GM18951 (cell line): Measurements from ENCODE around the gene SH3GL1.

Experiments used
- POLR2A ChIP-seq: IDR thresholded peaks from 4 replicates; pipeline ENCODE4 v1.6.1; 2011; ENCODE audit warnings: mild to moderate bottlenecking; ENCODE audit not compliant: insufficient read length, insufficient read depth; ENCODE audit errors: extremely low read depth
- in situ Hi-C: fragments of 300-500 bp; cut with MboI; formaldehyde crosslinking; loops from one replicate; pipeline ENCODE4 v1.12.0; 2022; ENCODE audit warnings: low sequenced_read_pairs, mixed read lengths, inconsistent platforms; ENCODE audit not compliant: unreplicated experiment

SH3GL1 gene

GRCh38 chr19:4423416-4424126 is 23.2 kb upstream of the SH3GL1 start:
- in situ Hi-C loops: no loop called here
- TF ChIP-seq POLR2A: no peak

GRCh38 chr19:4416268-4416667 is 15.9 kb upstream of the SH3GL1 start:
- in situ Hi-C loops: no loop called here
- TF ChIP-seq POLR2A: no peak

GRCh38 chr19:4415352-4415751 is 15.0 kb upstream of the SH3GL1 start:
- no peak for TF ChIP-seq POLR2A
- in situ Hi-C loops: no loop called here

DNA sequence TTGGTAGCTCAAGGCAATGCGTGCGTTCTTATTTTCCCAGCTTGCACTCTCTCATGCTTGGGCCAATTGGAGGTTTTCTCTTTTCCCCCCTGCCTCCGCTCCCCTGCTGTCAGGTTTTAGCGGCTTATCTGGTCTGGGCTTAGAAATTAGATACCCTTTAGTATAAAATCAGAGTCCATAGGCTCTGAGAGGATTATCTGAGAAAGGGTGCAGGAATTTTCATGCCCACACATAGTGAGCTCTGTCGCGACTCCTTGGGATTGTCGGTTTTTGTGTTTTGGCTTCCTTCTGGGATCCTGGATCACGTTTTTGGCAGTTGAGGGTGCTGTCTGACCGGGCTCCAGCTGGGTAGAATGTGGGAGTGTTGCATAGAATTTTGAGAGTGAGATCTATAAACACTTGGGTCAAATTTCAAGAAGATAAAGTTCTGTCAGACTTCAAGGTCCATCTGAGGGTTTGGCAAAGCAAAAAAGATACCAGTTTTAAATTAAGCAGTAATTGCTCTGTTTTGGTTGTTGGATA is 14.5 kb upstream of the SH3GL1 start:
- no peak for TF ChIP-seq POLR2A
- in situ Hi-C loops: no loop called here

DNA sequence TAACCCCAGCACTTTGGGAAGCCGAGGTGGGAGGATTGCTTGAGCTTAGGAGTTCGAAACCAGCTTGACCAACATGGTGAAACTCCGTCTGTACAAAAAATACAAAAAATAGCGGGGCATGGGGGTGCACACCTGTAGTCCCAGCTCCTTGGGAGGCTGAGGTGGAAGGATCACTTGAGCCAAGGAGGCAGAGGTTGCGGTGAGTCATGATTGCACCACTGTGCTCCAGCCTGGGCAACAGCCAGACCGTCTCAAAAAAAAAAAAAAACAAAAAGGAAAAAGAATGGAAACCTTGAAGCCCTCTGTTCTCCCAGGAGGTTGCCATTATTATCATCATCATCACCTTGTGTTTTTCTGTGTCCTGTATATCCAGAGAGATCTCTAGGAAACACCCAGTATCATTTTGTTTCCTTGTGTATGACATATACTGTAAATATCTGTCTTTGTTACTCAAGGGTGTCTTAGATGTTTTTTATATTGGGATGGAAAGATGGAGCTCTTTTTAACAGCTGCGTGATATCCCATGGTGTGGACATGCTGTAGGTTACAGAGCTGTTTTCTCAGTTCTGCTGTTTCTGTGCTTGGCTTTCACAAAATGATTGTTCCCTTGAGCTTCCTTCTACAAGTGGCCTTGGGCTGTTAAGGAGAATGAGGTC is 13.9 kb upstream of the SH3GL1 start:
- in situ Hi-C loops: no loop called here
- TF ChIP-seq POLR2A: no peak

- TF ChIP-seq POLR2A: no peak
- in situ Hi-C loops: no loop called here
These were observed 13.2 kb upstream of the SH3GL1 start for GRCh38 chr19:4413588-4413987.

GRCh38 chr19:4409123-4409933 is 9.0 kb upstream of the SH3GL1 start:
- in situ Hi-C loops: no loop called here
- no peak for TF ChIP-seq POLR2A

- no peak for TF ChIP-seq POLR2A
- in situ Hi-C loops: no loop called here
These were observed 6.3 kb upstream of the SH3GL1 start for GRCh38 chr19:4406626-4407025.

- in situ Hi-C loops: no loop called here
- TF ChIP-seq POLR2A: no peak
These were observed 5.6 kb upstream of the SH3GL1 start for GRCh38 chr19:4405977-4406376.

DNA sequence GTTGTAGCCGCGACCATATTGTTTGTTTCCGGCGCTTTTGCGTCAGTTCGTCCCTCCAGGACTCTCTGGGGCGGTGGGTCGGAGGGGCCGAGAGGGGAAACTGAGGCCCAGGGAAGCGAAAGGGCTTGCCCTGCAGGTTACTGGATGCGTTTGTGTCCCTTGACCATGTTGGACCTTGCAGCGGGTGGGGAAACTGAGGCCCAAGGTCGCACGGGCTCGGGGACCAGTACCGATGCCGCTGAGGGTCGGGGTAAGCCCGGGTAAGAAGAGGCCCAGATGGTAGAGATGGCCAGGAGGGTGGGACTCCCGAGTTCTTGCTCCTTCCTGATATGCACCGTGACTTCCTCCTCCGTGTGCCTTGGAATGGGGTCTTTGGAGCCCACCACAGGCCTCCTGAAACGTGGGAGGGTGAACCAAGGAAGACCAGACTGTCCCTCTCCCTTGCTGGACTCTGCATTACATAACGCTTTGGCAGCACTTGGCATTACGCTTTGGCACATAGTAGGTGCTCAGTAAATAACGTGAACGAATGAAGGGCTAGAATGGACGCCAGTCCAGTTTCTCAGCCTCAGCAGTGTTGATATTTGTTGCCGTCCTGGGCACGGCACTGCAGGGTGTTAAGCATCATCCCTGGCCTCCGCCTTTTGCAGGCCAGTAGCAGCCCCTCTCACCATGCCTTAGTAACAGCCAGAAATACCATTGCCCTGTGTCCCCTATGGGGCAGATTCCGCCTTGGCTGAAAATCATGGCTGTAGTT is 2.8 kb upstream of the SH3GL1 start:
- in situ Hi-C loops: no loop called here
- TF ChIP-seq POLR2A: no peak

DNA sequence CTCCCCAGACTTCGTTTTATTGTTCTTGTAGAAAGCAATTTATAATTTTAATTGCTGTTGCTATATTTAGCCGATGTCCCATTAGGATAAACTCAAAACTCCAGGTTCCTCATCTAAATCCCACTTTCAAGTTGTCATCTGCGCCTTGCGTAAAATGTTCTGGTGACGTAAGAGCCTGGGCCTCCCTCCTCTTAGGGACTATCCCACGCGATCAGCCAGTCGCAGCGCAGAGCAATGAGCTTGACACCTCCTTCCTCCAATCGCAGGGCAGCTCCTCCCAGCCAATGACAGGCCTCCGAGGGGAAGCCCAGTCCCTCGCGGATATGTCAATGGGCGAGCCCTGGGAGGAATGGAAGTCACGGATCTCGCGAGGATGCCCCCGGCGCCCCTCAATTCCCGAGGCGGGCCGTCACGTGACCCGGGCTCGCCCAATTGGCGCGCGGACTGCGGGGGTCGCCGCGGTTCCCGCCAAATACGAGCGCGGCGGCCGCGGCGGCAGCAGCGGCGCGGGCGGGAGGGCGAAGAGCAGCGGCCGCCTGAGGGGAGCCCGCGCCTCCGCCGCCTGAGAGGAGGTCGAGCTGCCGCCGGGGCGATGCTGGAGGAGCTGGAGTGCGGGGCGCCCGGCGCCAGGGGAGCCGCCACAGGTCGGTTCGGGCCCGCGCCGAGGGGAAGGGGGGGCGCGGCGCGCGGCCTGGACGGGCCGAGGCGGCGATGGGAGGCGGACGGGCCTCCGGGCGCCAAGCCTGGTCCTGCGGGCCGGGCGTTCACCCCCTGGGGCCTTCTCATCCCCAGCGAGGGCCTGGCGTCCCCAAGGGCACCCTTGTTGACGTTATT is 2.0 kb upstream of the SH3GL1 start, which contains the start of gene CHAF1A:
Gene CHAF1A, plus strand, starts transcription at position 470 of the 834 bp plus-strand sequence. Its CDS starts 123 bp downstream, at position 593.
- TF ChIP-seq POLR2A: peak; percentile 75
- in situ Hi-C loops: no loop called here

DNA sequence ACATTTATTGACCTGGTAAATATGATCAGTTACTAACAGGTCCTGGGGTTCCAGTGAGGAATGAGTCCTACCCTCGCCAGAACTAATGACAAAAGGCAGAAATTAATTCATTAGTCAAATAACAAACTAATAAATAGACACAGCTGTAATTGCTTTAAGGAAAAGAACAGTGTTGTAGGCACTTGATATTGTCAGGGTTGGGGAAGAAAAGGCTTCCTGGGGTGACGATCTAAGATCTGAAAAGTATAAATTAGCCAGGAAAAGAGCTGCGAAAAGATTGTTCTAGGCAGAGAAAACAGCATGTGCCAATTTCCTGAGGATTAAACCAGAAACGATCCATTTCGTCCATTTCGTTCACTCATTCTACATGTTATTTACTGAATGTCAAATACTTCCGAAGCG is 1.4 kb upstream of the SH3GL1 start:
- no peak for TF ChIP-seq POLR2A
- in situ Hi-C loops: no loop called here
